ENCODE data around the gene PLCB4. TPM values are rescaled to one million over a fixed set of nuclear protein-coding genes. Genes with fewer than 3 reads are reported as not detected.

PLCB4 gene
- total RNA-seq, 1 donor from 2014 or later = 21.2 TPM

- no peak for TF ChIP-seq CTCF (conservative IDR thresholded peaks at IDR 0.05)
Observed at GRCh38 chr20:9390441-9390840, 321.6 kb downstream of the PLCB4 start.

GRCh38 chr20:9392892-9393857, 324.3 kb downstream of the PLCB4 start:
- Mint-ChIP-seq H3K4me1 (ENCODE audit: unreplicated experiment) (peaks cover 10% of the 10 kb centered on the region), H3K4me3 (no peak overlapping the region), H3K27me3 (no peaks in the 10 kb centered on the region), H3K36me3 (peaks cover 5% of the 10 kb centered on the region), H3K9me3 (no peaks in the 10 kb centered on the region), H3K27ac (no peak overlapping the region)
- TF ChIP-seq CTCF (conservative IDR thresholded peaks at IDR 0.05) = peak; percentile 88
- DNase-seq (ENCODE audit: extremely low spot score, unreplicated experiment) = no peak

More at GRCh38 chr20:9390441-9390840, 321.6 kb downstream of the PLCB4 start:
- H3K4me1 Mint-ChIP-seq (ENCODE audit: unreplicated experiment) = peaks cover 10% of the 10 kb centered on the region
- H3K27ac Mint-ChIP-seq = no peak overlapping the region
- H3K27me3 Mint-ChIP-seq = no peaks in the 10 kb centered on the region
- H3K36me3 Mint-ChIP-seq = peaks cover 9% of the 10 kb centered on the region
- H3K4me3 Mint-ChIP-seq = no peak overlapping the region
- H3K9me3 Mint-ChIP-seq = peaks cover 7% of the 10 kb centered on the region
- DNase-seq (ENCODE audit: extremely low spot score, unreplicated experiment) = no peak

- H3K4me1 Mint-ChIP-seq (ENCODE audit: unreplicated experiment) = peaks cover 4% of the 10 kb centered on the region
- TF ChIP-seq CTCF (conservative IDR thresholded peaks at IDR 0.05) = no peak
- no peaks in the 10 kb centered on the region for H3K27me3 Mint-ChIP-seq
- H3K9me3 Mint-ChIP-seq = no peaks in the 10 kb centered on the region
- DNase-seq (ENCODE audit: extremely low spot score, unreplicated experiment) = no peak
- H3K4me3 Mint-ChIP-seq = no peak overlapping the region
- H3K27ac Mint-ChIP-seq = no peak overlapping the region
- peaks cover 5% of the 10 kb centered on the region for H3K36me3 Mint-ChIP-seq
Observed at GRCh38 chr20:9395971-9396370, 327.1 kb downstream of the PLCB4 start.

- H3K4me3 Mint-ChIP-seq = no peak overlapping the region
- no peaks in the 10 kb centered on the region for H3K9me3 Mint-ChIP-seq
- H3K27me3 Mint-ChIP-seq = no peaks in the 10 kb centered on the region
- no peak for DNase-seq (ENCODE audit: extremely low spot score, unreplicated experiment)
- H3K36me3 Mint-ChIP-seq = peaks cover 5% of the 10 kb centered on the region
- no peak for TF ChIP-seq CTCF (conservative IDR thresholded peaks at IDR 0.05)
- H3K4me1 Mint-ChIP-seq (ENCODE audit: unreplicated experiment) = no peaks in the 10 kb centered on the region
- no peak overlapping the region for H3K27ac Mint-ChIP-seq
Observed at GRCh38 chr20:9397928-9398327, 329.0 kb downstream of the PLCB4 start.

- Mint-ChIP-seq H3K27me3 (no peaks in the 10 kb centered on the region), H3K36me3 (peaks cover 5% of the 10 kb centered on the region), H3K27ac (no peak overlapping the region), H3K4me1 (ENCODE audit: unreplicated experiment) (no peaks in the 10 kb centered on the region), H3K4me3 (no peak overlapping the region), H3K9me3 (no peaks in the 10 kb centered on the region)
- no peak for TF ChIP-seq CTCF (conservative IDR thresholded peaks at IDR 0.05)
- no peak for DNase-seq (ENCODE audit: extremely low spot score, unreplicated experiment)
Observed at GRCh38 chr20:9398882-9399281, 330.0 kb downstream of the PLCB4 start.

Data from type B pancreatic cell (in vitro differentiated cells).